ENCODE results near the gene PPIE.

GRCh38 chr1:39751595-39751994 is 12.9 kb downstream of the PPIE start:
- TF ChIP-seq GATA2 (IDR thresholded peaks at IDR 0.05; ENCODE audit: low read depth, low read length): no peak
- TF ChIP-seq GATA3 (IDR thresholded peaks at IDR 0.05; ENCODE audit: low read depth, low read length): no peak
